Urinary bladder (tissue), 4 donors: Measurements from ENCODE around the gene TXNRD1. TPM values are rescaled to one million over a fixed set of nuclear protein-coding genes. Genes with fewer than 3 reads are reported as not detected.
"Not testable (repeated sequence)": the region's sequence is repeated elsewhere in the genome, so short reads cannot be mapped to it uniquely, and the experiment has no call there.

Experiments
- DNase-seq: peaks from one replicate; pipeline ENCODE4 v3.0.0-alpha.2; 2015; ENCODE audit errors: extremely low spot score
- H3K27ac ChIP-seq: one replicate; pipeline ENCODE4 v1.5.1; 2013; ENCODE audit warnings: low read depth, mild to moderate bottlenecking, moderate library complexity
- H3K36me3 ChIP-seq: one replicate; pipeline ENCODE4 v1.6.1; 2013; ENCODE audit warnings: mild to moderate bottlenecking, moderate library complexity; ENCODE audit not compliant: insufficient read depth
- H3K4me1 ChIP-seq: one replicate; pipeline ENCODE4 v1.6.1; 2013; ENCODE audit warnings: mild to moderate bottlenecking, moderate library complexity; ENCODE audit not compliant: insufficient read depth
- H3K4me3 ChIP-seq: one replicate; pipeline ENCODE4 v1.5.1; 2013; ENCODE audit warnings: low read depth, low read length
- WGBS: extraction: QIAGEN DNeasy Blood & Tissue Kit; methylation state at CpG from one replicate; pipeline ENCODE4 v1.1.7; 2013; 5-methylcytosine and 5-hydroxymethylcytosine counted together
- polyA plus RNA-seq: library from polyadenylated mRNA; stranded (reverse); fragments of 200-250 nt; gene quantifications from one replicate; pipeline ENCODE4 v1.2.3, GENCODE V29; 2013
- total RNA-seq: library from RNA; depleted of rRNA; stranded (reverse); fragments of >200 nt; gene quantifications from one replicate; pipeline ENCODE4 v1.2.3, GENCODE V29; 2014
- donor health status: healthy with polysubstance abuse.
- donor health status: healthy.

TXNRD1 gene
- total and polyA plus RNA-seq, 2 donors: 69.4 to 267 TPM

GRCh38 chr12:104263580-104264358 lies 48.2 kb downstream of the TXNRD1 start:
- no peak overlapping the region for H3K4me3 ChIP-seq
- no peak overlapping the region for H3K27ac ChIP-seq
- 65% methylated on average over 1 of the region's 1 CpG for WGBS
- H3K36me3 ChIP-seq: no peaks in the 10 kb centered on the region
- no peaks in the 10 kb centered on the region for H3K4me1 ChIP-seq
- no peak for DNase-seq

- DNase-seq, H3K4me1 ChIP-seq, H3K36me3 ChIP-seq, H3K4me3 ChIP-seq, H3K27ac ChIP-seq: not testable (repeated sequence)
- 96% methylated on average over 17 of the region's 24 CpGs for WGBS
Observed at GRCh38 chr12:104265436-104265835, 49.9 kb downstream of the TXNRD1 start.

GRCh38 chr12:104272938-104273337 lies 57.4 kb downstream of the TXNRD1 start:
- peaks cover 1% of the 10 kb centered on the region for H3K4me1 ChIP-seq
- DNase-seq: no peak
- WGBS: 80% methylated on average over 11 of the region's 11 CpGs
- H3K4me3 ChIP-seq: no peak overlapping the region
- H3K27ac ChIP-seq: no peak overlapping the region
- H3K36me3 ChIP-seq: no peaks in the 10 kb centered on the region

GRCh38 chr12:104273503-104273902 lies 57.9 kb downstream of the TXNRD1 start:
- H3K4me3 ChIP-seq: no peak overlapping the region
- WGBS: 92% methylated on average over 11 of the region's 11 CpGs
- H3K27ac ChIP-seq: no peak overlapping the region
- no peak for DNase-seq
- H3K4me1 ChIP-seq: peaks cover 1% of the 10 kb centered on the region
- no peaks in the 10 kb centered on the region for H3K36me3 ChIP-seq

- Histone ChIP-seq H3K4me1 (peaks cover 1% of the 10 kb centered on the region), H3K27ac (no peak overlapping the region), H3K4me3 (no peak overlapping the region), H3K36me3 (no peaks in the 10 kb centered on the region)
- WGBS: 91% methylated on average over 4 of the region's 4 CpGs
- DNase-seq: no peak
Observed at GRCh38 chr12:104274811-104275210, 59.2 kb downstream of the TXNRD1 start.

GRCh38 chr12:104275689-104276088 lies 60.1 kb downstream of the TXNRD1 start:
- DNase-seq: no peak
- Histone ChIP-seq H3K27ac (no peak overlapping the region), H3K4me3 (no peak overlapping the region), H3K4me1 (peaks cover 1% of the 10 kb centered on the region), H3K36me3 (no peaks in the 10 kb centered on the region)
- 62% methylated on average over 5 of the region's 5 CpGs for WGBS

GRCh38 chr12:104276273-104277131 lies 60.9 kb downstream of the TXNRD1 start:
- no peak for DNase-seq
- Histone ChIP-seq H3K27ac (no peak overlapping the region), H3K36me3 (no peaks in the 10 kb centered on the region), H3K4me1 (peaks cover 1% of the 10 kb centered on the region), H3K4me3 (no peak overlapping the region)
- WGBS: 72% methylated on average over 8 of the region's 8 CpGs

- H3K36me3 ChIP-seq: no peaks in the 10 kb centered on the region
- H3K4me1 ChIP-seq: peaks cover 1% of the 10 kb centered on the region
- DNase-seq: no peak
- no peak overlapping the region for H3K27ac ChIP-seq
- no peak overlapping the region for H3K4me3 ChIP-seq
Observed at GRCh38 chr12:104279164-104279563, 63.6 kb downstream of the TXNRD1 start.

GRCh38 chr12:104280111-104280510 lies 64.5 kb downstream of the TXNRD1 start:
- Histone ChIP-seq H3K36me3 (no peaks in the 10 kb centered on the region), H3K4me3 (no peak overlapping the region), H3K27ac (no peak overlapping the region), H3K4me1 (peaks cover 1% of the 10 kb centered on the region)
- DNase-seq: no peak
- 94% methylated on average over 1 of the region's 1 CpG for WGBS

GRCh38 chr12:104280717-104281458 lies 65.3 kb downstream of the TXNRD1 start:
- WGBS: 49% methylated on average over 4 of the region's 4 CpGs
- H3K4me1 ChIP-seq: peaks cover 1% of the 10 kb centered on the region
- H3K4me3 ChIP-seq: no peak overlapping the region
- no peak for DNase-seq
- H3K27ac ChIP-seq: no peak overlapping the region
- no peaks in the 10 kb centered on the region for H3K36me3 ChIP-seq

- 96% methylated on average over 5 of the region's 5 CpGs for WGBS
- Histone ChIP-seq H3K4me1 (no peaks in the 10 kb centered on the region), H3K4me3 (no peak overlapping the region), H3K36me3 (no peaks in the 10 kb centered on the region), H3K27ac (no peak overlapping the region)
- no peak for DNase-seq
Observed at GRCh38 chr12:104281636-104282035, 66.1 kb downstream of the TXNRD1 start.

GRCh38 chr12:104282109-104282508 lies 66.5 kb downstream of the TXNRD1 start:
- Histone ChIP-seq H3K27ac (no peak overlapping the region), H3K4me3 (no peak overlapping the region), H3K4me1 (no peaks in the 10 kb centered on the region), H3K36me3 (no peaks in the 10 kb centered on the region)
- no peak for DNase-seq

- no peak for DNase-seq
- no peaks in the 10 kb centered on the region for H3K4me1 ChIP-seq
- H3K4me3 ChIP-seq: no peak overlapping the region
- no peaks in the 10 kb centered on the region for H3K36me3 ChIP-seq
- H3K27ac ChIP-seq: peak overlapping the region; percentile 96
- 60% methylated on average over 3 of the region's 3 CpGs for WGBS
Observed at GRCh38 chr12:104285740-104286515, 70.3 kb downstream of the TXNRD1 start.
